Stimulated activated CD4-positive, alpha-beta T cell treated with anti-CD3 and anti-CD28 coated beads, Interleukin-1b, Interleukin-23, amount 100 ng/mL, for 24 hours (primary cell): ENCODE measurements around the gene FBXL20.
"Not testable (repeated sequence)": the region's sequence is repeated elsewhere in the genome, so short reads cannot be mapped to it uniquely, and the experiment has no call there.

Experiments
- DNase-seq, 4 experiments: peaks; one replicate each; pipeline ENCODE4 v3.0.0-alpha.2; 2020; ENCODE audit warnings: low read depth in 4 of 4, low spot score in 1 of 4

The FBXL20 gene

DNA sequence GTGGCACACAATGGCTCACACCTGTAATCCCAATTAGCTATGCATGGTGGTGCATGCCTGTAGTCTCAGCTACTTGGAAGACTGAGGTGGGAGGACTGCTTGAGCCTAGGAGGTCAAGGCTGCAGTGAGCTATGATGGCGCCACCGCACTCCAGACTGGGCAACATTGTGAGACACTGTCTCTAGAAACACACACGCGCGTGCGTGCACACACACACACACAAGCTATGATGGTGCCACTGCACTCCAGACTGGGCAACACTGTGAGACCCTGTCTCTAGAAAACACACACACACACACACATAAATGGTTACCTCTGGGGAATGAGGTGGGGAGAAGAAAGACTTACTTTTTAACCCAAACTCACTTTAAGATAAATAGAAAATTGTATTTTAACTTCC lies 16.4 kb downstream of the FBXL20 start:
- no peak for DNase-seq

DNA sequence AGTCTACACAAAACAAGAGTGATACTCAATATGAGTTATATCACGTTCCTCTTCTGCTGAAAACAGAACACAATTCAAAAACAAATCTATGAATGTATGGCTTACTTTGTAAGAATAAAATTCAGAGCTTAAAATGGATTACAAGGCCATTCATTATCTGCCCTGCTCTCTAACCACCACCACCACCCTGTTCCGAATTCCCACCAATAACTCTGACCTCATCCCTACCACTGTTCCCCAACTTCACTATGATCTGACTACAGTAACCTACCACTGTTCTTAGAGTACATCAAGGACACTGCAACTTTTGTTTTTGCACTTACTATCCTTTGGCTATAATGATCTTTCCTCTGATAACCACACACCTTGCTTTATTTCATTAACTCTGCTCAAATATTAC lies 21.3 kb downstream of the FBXL20 start:
- no peak for DNase-seq

DNA sequence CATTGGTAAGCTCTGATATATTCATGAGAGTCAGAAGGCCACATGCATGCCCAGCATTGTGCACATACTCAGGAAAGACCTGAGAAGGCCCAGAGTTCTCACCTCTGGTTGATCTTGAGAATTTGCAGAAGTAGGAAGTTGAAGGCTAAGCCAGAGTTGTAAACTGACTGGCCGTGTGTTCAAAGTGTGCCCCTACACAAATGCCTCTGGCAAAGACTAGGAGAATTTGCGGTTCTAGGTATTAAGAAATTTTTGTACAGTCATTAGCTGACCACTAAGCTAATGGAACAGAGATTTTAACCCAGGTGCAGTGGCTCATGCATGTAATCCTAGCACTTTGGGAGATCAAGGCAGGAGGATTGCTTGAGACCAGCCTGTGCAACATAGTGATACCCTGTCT lies 25.0 kb downstream of the FBXL20 start:
- DNase-seq, result no peak

GRCh38 chr17:39367805-39368204 lies 33.6 kb downstream of the FBXL20 start:
- not testable (repeated sequence) for DNase-seq

DNA sequence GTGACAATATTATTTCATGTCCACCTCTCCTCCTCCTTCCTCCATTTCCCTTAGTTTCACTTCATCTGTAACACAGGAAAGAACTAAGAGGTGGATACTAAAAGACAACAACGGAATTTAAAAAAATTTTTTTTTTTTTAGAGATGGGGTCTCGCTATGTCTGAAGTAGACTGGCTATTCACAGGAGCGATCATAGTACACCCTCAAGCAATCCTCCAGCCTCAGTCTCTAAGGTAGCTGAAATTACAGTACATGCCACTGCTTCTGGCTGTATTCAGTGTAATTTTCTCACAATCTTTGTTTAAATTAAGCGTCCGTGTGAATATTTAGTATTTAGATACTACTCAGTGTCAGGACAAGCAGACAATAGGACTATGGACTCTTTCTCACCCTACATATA lies 35.6 kb downstream of the FBXL20 start:
- no peak for DNase-seq

- DNase-seq, result no peak
Measured at GRCh38 chr17:39365242-39365641, 36.2 kb downstream of the FBXL20 start.

- DNase-seq, result no peak
Measured at GRCh38 chr17:39364236-39365025, 37.0 kb downstream of the FBXL20 start.

GRCh38 chr17:39361064-39361463 lies 40.4 kb downstream of the FBXL20 start:
- no peak for DNase-seq

- no peak for DNase-seq
Measured at GRCh38 chr17:39360537-39360936, 40.9 kb downstream of the FBXL20 start.

DNA sequence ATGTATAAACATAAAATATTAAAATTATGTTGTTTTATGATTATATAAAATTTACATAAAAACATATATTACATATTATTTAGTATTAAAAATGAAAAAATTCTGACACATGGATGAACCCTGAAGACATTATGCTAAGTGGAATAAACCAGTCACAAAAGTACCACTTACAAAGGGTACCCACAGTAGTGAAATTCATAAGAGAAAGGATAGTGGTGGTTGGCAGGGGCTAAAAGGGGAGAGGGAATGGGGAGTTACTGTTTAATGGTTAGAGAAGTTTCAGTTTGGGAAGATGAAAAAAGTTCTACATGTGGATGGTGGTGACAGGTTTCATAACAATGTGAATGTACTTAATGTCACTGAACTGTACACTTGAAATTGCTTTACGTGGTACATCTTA lies 41.4 kb downstream of the FBXL20 start:
- DNase-seq, result no peak

GRCh38 chr17:39357986-39358385 lies 43.4 kb downstream of the FBXL20 start:
- no peak for DNase-seq

DNA sequence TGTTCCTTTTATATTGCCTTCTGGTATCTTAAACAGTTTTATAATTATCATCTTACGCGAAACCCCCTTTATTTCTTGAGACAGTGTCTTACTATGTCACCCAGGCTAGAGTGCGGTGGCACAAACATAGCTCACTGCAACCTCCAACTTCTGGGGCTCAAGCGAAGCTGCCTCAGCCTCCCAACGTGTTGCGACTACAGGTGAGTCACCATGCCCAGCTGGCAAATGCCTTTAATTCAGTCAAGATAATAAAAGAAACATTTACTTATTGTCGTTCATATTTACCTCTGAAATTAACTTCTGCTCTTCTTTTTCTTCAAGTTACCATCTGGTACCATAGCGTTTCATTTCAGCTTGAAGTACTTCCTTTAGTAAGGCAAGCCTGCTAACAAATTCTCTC lies 43.9 kb downstream of the FBXL20 start:
- DNase-seq, result no peak

GRCh38 chr17:39352986-39353385 lies 48.4 kb downstream of the FBXL20 start:
- DNase-seq, result no peak

DNA sequence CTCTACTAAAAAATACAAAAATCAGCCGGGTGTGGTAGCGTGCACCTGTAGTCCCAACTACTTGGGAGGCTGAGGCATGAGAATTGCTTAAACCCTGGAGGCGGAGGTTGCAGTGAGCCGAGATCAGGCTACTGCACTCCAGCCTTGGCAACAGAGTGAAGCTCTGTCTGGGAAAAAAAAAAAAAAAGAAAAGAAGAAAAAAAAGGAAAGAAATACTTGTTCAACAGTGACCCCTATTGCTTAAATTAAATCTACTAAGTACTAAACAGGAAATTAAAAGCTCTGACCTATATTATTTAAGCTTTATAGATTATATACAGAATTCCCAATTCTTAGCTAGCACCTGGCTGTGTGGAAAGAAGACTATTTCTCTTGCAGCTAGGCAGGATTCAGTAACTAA lies 48.9 kb downstream of the FBXL20 start:
- DNase-seq, result no peak

- no peak for DNase-seq
Measured at GRCh38 chr17:39351508-39351907, 49.9 kb downstream of the FBXL20 start.

- no peak for DNase-seq
Measured at GRCh38 chr17:39349246-39349645, 52.2 kb downstream of the FBXL20 start.

DNA sequence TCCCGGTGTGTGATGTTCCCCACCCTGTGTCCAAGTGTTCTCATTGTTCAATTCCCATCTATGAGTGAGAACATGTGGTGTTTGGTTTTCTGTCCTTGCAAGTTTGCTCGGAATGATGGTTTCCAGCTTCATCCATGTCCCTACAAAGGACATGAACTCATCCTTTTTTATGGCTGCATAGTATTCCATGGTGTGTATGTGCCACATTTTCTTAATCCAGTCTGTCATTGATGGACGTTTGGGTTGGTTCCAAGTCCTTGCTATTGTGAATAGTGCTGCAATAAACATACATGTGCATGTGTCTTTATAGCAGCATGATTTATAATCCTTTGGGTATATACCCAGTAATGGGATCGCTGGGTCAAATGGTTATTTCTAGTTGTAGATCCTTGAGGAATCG lies 54.6 kb downstream of the FBXL20 start:
- DNase-seq, result not testable (repeated sequence)

DNA sequence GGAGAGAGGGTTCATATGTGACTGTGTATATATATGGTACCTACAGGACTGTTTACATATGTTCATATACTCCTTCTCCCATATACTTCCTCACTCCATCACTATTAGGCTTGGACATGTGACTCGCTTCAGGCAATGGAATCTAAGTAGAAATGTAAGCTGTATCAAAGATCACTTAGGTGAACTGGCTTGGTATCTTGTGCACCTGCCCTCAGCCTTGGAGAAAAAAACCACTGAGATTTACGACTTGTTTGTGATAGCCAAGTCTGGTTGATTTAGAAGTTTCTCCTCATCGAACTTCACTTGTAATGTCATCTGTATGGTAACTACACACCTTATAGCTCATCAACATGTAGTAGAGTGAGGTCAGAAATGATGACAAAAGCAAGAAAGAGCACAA lies 59.9 kb downstream of the FBXL20 start:
- DNase-seq, result no peak

GRCh38 chr17:39340731-39341130 lies 60.7 kb downstream of the FBXL20 start:
- no peak for DNase-seq

- no peak for DNase-seq
Measured at GRCh38 chr17:39339272-39339671, 62.2 kb downstream of the FBXL20 start.

GRCh38 chr17:39337649-39338048 lies 63.8 kb downstream of the FBXL20 start:
- DNase-seq, result not testable (repeated sequence)

DNA sequence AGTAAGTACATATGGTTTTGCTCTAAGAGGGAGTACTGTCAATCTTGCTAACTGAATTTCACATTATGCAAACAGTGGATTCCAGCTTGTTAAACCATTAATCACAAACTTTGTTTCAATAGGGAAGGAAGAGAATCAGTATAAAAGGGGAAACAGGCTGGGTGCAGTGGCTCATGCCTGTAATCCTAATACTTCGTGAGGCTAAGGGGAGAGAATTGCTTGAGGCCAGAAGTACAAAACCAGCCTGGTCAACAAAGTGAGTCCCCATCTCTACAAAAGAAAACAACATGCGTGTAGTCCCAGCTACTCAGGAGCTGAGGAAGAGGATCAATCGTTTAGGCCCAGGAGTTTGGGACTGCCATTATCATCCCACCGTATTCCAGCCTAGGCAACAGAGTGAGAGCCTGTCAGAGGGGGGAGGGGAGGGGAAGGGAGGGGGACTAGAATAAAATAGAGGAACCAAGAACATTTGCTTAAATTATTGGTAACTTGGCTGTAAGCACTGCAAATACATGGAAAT lies 65.7 kb downstream of the FBXL20 start:
- no peak for DNase-seq
